H9 (cell line): ENCODE measurements around the gene MYO1D. TPM values are rescaled to one million over a fixed set of nuclear protein-coding genes. Genes with fewer than 3 reads are reported as not detected.

ENCODE experiments used
- DNase-seq: peaks from one replicate; pipeline ENCODE4 v3.0.0-alpha.2; 2017
- H2AFZ ChIP-seq: one replicate; pipeline ENCODE4 v1.6.1; 2013; ENCODE audit warnings: mild to moderate bottlenecking, low read length, control low read depth, moderate library complexity
- H2AK5ac ChIP-seq: 2 replicates; pipeline ENCODE4 v1.6.1; 2013; ENCODE audit warnings: low read length, control low read depth, mixed read lengths; ENCODE audit not compliant: insufficient read length
- H2BK120ac ChIP-seq: one replicate; pipeline ENCODE4 v1.6.1; 2013; ENCODE audit warnings: low read depth, mild to moderate bottlenecking, low read length, control low read depth, inconsistent platforms; ENCODE audit not compliant: poor library complexity, severe bottlenecking
- H2BK12ac ChIP-seq: 2 replicates; pipeline ENCODE4 v1.6.1; 2013; ENCODE audit warnings: low read length, control low read depth, mixed read lengths, low read depth; ENCODE audit not compliant: insufficient read length
- H2BK15ac ChIP-seq: 2 replicates; pipeline ENCODE4 v1.6.1; 2013; ENCODE audit warnings: low read depth, low read length, control low read depth
- H2BK20ac ChIP-seq: one replicate; pipeline ENCODE4 v1.6.1; 2013; ENCODE audit warnings: low read depth, mild to moderate bottlenecking, low read length, control low read depth, inconsistent platforms; ENCODE audit not compliant: poor library complexity, severe bottlenecking
- H2BK5ac ChIP-seq: 2 replicates; pipeline ENCODE4 v1.6.1; 2013; ENCODE audit warnings: low read length, control low read depth, mixed read lengths; ENCODE audit not compliant: insufficient read length
- H3K14ac ChIP-seq: 2 replicates; pipeline ENCODE4 v1.6.1; 2013; ENCODE audit warnings: low read length, control low read depth; ENCODE audit not compliant: insufficient read depth
- H3K18ac ChIP-seq: 2 replicates; pipeline ENCODE4 v1.6.1; 2013; ENCODE audit warnings: low read depth, mild to moderate bottlenecking, mixed read lengths, low read length, control low read depth; ENCODE audit not compliant: insufficient read length
- H3K23ac ChIP-seq: 2 replicates; pipeline ENCODE4 v1.6.1; 2013; ENCODE audit warnings: low read length, control low read depth, mixed read lengths, low read depth; ENCODE audit not compliant: insufficient read length
- H3K23me2 ChIP-seq: 2 replicates; pipeline ENCODE4 v1.6.1; 2013; ENCODE audit warnings: low read depth, mild to moderate bottlenecking, mixed read lengths, low read length, control low read depth; ENCODE audit not compliant: insufficient read length, poor library complexity, severe bottlenecking
- H3K27ac ChIP-seq: 2 replicates; pipeline ENCODE4 v1.5.1; 2013; ENCODE audit warnings: low read length, control low read depth, mixed read lengths, low read depth; ENCODE audit not compliant: insufficient read length
- H3K27me3 ChIP-seq: 2 replicates; pipeline ENCODE4 v1.6.1; 2013; ENCODE audit warnings: low read length, control low read depth, inconsistent platforms; ENCODE audit not compliant: insufficient read depth
- H3K4ac ChIP-seq: 2 replicates; pipeline ENCODE4 v1.6.1; 2013; ENCODE audit warnings: low read depth, mild to moderate bottlenecking, control low read depth, inconsistent platforms, low read length, moderate library complexity
- H3K4me1 ChIP-seq: 2 replicates; pipeline ENCODE4 v1.6.1; 2013; ENCODE audit warnings: low read length, control low read depth, inconsistent platforms; ENCODE audit not compliant: insufficient read depth
- H3K4me2 ChIP-seq: 2 replicates; pipeline ENCODE4 v1.6.1; 2013; ENCODE audit warnings: low read length, control low read depth, mixed read lengths; ENCODE audit not compliant: insufficient read length, insufficient read depth
- H3K56ac ChIP-seq: 2 replicates; pipeline ENCODE4 v1.6.1; 2013; ENCODE audit warnings: low read depth, mild to moderate bottlenecking, mixed read lengths, low read length, control low read depth; ENCODE audit not compliant: insufficient read length
- H3K79me1 ChIP-seq: 2 replicates; pipeline ENCODE4 v1.6.1; 2013; ENCODE audit warnings: low read depth, mild to moderate bottlenecking, moderate library complexity, low read length, control low read depth, inconsistent platforms; ENCODE audit not compliant: insufficient read depth, poor library complexity, severe bottlenecking
- H3K79me2 ChIP-seq: 2 replicates; pipeline ENCODE4 v1.6.1; 2013; ENCODE audit warnings: low read length, control low read depth, inconsistent platforms; ENCODE audit not compliant: insufficient read depth
- H3K9ac ChIP-seq: 2 replicates; pipeline ENCODE4 v1.6.1; 2013; ENCODE audit warnings: low read length, control low read depth, mixed read lengths; ENCODE audit not compliant: insufficient read length; ENCODE audit errors: extremely low read depth
- H3K9me3 ChIP-seq: one replicate; pipeline ENCODE4 v1.6.1; 2013; ENCODE audit warnings: low read depth, low read length, inconsistent platforms; ENCODE audit not compliant: control insufficient read depth
- H3T11ph ChIP-seq: one replicate; pipeline ENCODE4 v1.6.1; 2013; ENCODE audit warnings: mild to moderate bottlenecking, low read length, control low read depth, inconsistent platforms
- H4K20me1 ChIP-seq: one replicate; pipeline ENCODE4 v1.6.1; 2013; ENCODE audit not compliant: control insufficient read depth, insufficient read length, insufficient read depth
- H4K5ac ChIP-seq: 2 replicates; pipeline ENCODE4 v1.6.1; 2013; ENCODE audit warnings: low read depth, mild to moderate bottlenecking, mixed read lengths, low read length, control low read depth; ENCODE audit not compliant: insufficient read length
- H4K8ac ChIP-seq: replicated peaks from 2 replicates; pipeline ENCODE4 v1.6.1; 2013; ENCODE audit warnings: low read length, control low read depth, mixed read lengths, low read depth; ENCODE audit not compliant: insufficient read length
- H4K91ac ChIP-seq: 2 replicates; pipeline ENCODE4 v1.6.1; 2013; ENCODE audit warnings: low read depth, mild to moderate bottlenecking, moderate library complexity, mixed read lengths, low read length, control low read depth; ENCODE audit not compliant: insufficient read length
- H3K27ac Mint-ChIP-seq, 3 experiments: 2 replicates in 2 of 3; 3 replicates in 1 of 3; pipeline ENCODE4 v1.8.0; 2020 to 2021; ENCODE audit warnings: mixed read lengths in 3 of 3, mild to moderate bottlenecking in 1 of 3, moderate library complexity in 1 of 3
- H3K27me3 Mint-ChIP-seq: 2 replicates; pipeline ENCODE4 v1.8.0; 2021; ENCODE audit warnings: low read depth, mild to moderate bottlenecking, moderate library complexity, mixed read lengths
- H3K36me3 Mint-ChIP-seq, 3 experiments: 2 replicates in 2 of 3; 3 replicates in 1 of 3; pipeline ENCODE4 v1.8.0; 2020 to 2021; ENCODE audit warnings: low read depth in 3 of 3, mixed read lengths in 3 of 3; ENCODE audit not compliant: insufficient read depth in 1 of 3
- H3K4me1 Mint-ChIP-seq, 2 experiments: 2 replicates each; pipeline ENCODE4 v1.8.0; 2020; ENCODE audit warnings: mixed read lengths in 2 of 2
- H3K4me3 Mint-ChIP-seq, 2 experiments: 2 replicates in 1 of 2; 3 replicates in 1 of 2; pipeline ENCODE4 v1.8.0; 2020 to 2021; ENCODE audit warnings: mild to moderate bottlenecking in 2 of 2, mixed read lengths in 2 of 2, moderate library complexity in 1 of 2
- H3K9me3 Mint-ChIP-seq, 2 experiments: 2 replicates in 1 of 2; 3 replicates in 1 of 2; pipeline ENCODE4 v1.8.0; 2020; ENCODE audit warnings: mild to moderate bottlenecking in 2 of 2, mixed read lengths in 2 of 2, moderate library complexity in 1 of 2
- WGBS: extraction: QIAGEN DNeasy Blood & Tissue Kit; methylation state at CpG from one replicate; pipeline ENCODE4 v1.1.7; 2013; ENCODE audit warnings: missing lambda C conversion rate, low lambda C conversion rate, mixed read lengths; ENCODE audit not compliant: insufficient read length; ENCODE audit errors: extremely low coverage; 5-methylcytosine and 5-hydroxymethylcytosine counted together
- total RNA-seq: library from RNA; stranded (reverse); gene quantifications from 2 replicates; pipeline ENCODE4 v1.2.1, GENCODE V29; 2021
- TF ChIP-seq, protein P1 (sequence below): fragments of 200-600 bp; sonication (generic); conservative IDR thresholded peaks from 3 replicates; pipeline ENCODE4 v1.8.0; 2021; ENCODE audit warnings: antibody characterized with exemption, mild to moderate bottlenecking

Gene MYO1D
- total RNA-seq, 1 experiment from 2014 or later, result 19.0 TPM

DNA sequence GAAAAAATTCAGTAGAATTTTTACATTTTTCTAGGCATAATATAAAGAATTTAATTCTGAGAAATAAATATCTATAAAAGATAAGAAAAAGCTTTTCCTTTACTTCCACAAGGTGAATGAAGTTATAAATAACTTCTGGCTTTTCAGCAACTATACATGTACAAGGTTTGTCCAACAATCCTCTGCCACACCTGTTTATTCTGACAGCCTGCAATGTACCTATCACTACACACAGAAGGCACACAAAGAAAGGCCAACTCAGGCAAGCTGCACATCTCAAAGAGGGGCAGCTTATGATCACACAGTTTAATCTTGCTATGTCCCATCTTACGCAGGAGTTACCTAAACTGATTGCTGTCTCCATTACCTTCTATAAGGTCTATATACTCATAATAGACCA lies 120.2 kb downstream of the MYO1D start:
- Histone ChIP-seq H4K8ac (no peak overlapping the region), H2AK5ac (no peak overlapping the region), H3K18ac (no peak overlapping the region), H4K5ac (no peak overlapping the region), H3K4ac (no peak overlapping the region), H3K14ac (no peak overlapping the region), H3K9ac (no peak overlapping the region), H3K4me2 (no peak overlapping the region), H3T11ph (no peak overlapping the region), H3K4me1 (no peaks in the 10 kb centered on the region), H2BK15ac (no peak overlapping the region), H4K91ac (no peak overlapping the region), H2BK120ac (no peak overlapping the region), H4K20me1 (no peaks in the 10 kb centered on the region), H2BK5ac (no peak overlapping the region), H3K79me2 (no peaks in the 10 kb centered on the region), H2AFZ (no peak overlapping the region), H2BK20ac (no peak overlapping the region), H3K27me3 (no peaks in the 10 kb centered on the region), H3K9me3 (no peaks in the 10 kb centered on the region), H3K79me1 (no peaks in the 10 kb centered on the region), H3K27ac (no peak overlapping the region), H3K23ac (no peak overlapping the region), H3K56ac (no peak overlapping the region), H2BK12ac (no peak overlapping the region), H3K23me2 (no peaks in the 10 kb centered on the region)
- DNase-seq, result no peak
- Mint-ChIP-seq H3K36me3 (peaks cover 0 to 5% (median 4%) of the 10 kb centered on the region in 3 experiments; a peak in 5 of 7 replicates), H3K27me3 (no peaks in the 10 kb centered on the region), H3K4me1 (peaks cover 5 to 7% of the 10 kb centered on the region in 2 experiments), H3K27ac (no peak overlapping the region), H3K9me3 (no peaks in the 10 kb centered on the region; a peak in 1 of 5 replicates), H3K4me3 (no peak overlapping the region)
- TF ChIP-seq, protein P1, sequence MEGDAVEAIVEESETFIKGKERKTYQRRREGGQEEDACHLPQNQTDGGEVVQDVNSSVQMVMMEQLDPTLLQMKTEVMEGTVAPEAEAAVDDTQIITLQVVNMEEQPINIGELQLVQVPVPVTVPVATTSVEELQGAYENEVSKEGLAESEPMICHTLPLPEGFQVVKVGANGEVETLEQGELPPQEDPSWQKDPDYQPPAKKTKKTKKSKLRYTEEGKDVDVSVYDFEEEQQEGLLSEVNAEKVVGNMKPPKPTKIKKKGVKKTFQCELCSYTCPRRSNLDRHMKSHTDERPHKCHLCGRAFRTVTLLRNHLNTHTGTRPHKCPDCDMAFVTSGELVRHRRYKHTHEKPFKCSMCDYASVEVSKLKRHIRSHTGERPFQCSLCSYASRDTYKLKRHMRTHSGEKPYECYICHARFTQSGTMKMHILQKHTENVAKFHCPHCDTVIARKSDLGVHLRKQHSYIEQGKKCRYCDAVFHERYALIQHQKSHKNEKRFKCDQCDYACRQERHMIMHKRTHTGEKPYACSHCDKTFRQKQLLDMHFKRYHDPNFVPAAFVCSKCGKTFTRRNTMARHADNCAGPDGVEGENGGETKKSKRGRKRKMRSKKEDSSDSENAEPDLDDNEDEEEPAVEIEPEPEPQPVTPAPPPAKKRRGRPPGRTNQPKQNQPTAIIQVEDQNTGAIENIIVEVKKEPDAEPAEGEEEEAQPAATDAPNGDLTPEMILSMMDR, result no peak
- WGBS, result no CpG with 5 or more reads among the region's 1 CpG
